Fibroblast of mammary gland (primary cell): ENCODE results near the gene ADH7.

Experiments
- DNase-seq: peaks from one replicate; pipeline ENCODE4 v3.0.0-alpha.2; 2010; ENCODE audit warnings: low read depth
- H3K4me3 ChIP-seq: 2 replicates; pipeline ENCODE4 v1.5.1; 2011; ENCODE audit warnings: low read depth, mild to moderate bottlenecking, low read length, moderate library complexity; ENCODE audit not compliant: control insufficient read depth
- CTCF ChIP-seq: conservative IDR thresholded peaks from 2 replicates; pipeline ENCODE4 v1.5.1; 2011; ENCODE audit warnings: low read depth, low read length, inconsistent platforms; ENCODE audit not compliant: control insufficient read depth, insufficient read depth

Gene ADH7

GRCh38 chr4:99435154-99435553, at the start of gene ADH7:
TSS of gene ADH7 (minus strand) at chr4:99435342. CDS start at chr4:99435233, 109 bp downstream.
- TF ChIP-seq CTCF: no peak
- no peak within 1 kb of the TSS for H3K4me3 ChIP-seq
- no peak for DNase-seq

GRCh38 chr4:99483636-99484035, 48.5 kb upstream of the ADH7 start:
- H3K4me3 ChIP-seq: no peak overlapping the region
- DNase-seq: peak; percentile 25
- no peak for TF ChIP-seq CTCF

- TF ChIP-seq CTCF: no peak
- peak; percentile 46 for DNase-seq
- H3K4me3 ChIP-seq: no peak overlapping the region
These were observed 38.0 kb upstream of the ADH7 start for GRCh38 chr4:99473131-99473530.

GRCh38 chr4:99471896-99472295, 36.8 kb upstream of the ADH7 start:
- H3K4me3 ChIP-seq: no peak overlapping the region
- DNase-seq: no peak
- TF ChIP-seq CTCF: no peak

GRCh38 chr4:99471349-99471748, 36.2 kb upstream of the ADH7 start:
- no peak for TF ChIP-seq CTCF
- DNase-seq: no peak
- H3K4me3 ChIP-seq: no peak overlapping the region

- no peak for TF ChIP-seq CTCF
- peak; percentile 3 for DNase-seq
- no peak overlapping the region for H3K4me3 ChIP-seq
These were observed 33.7 kb upstream of the ADH7 start for GRCh38 chr4:99468889-99469288.

GRCh38 chr4:99467887-99468286, 32.7 kb upstream of the ADH7 start:
- no peak for TF ChIP-seq CTCF
- no peak overlapping the region for H3K4me3 ChIP-seq
- no peak for DNase-seq
